ENCODE measurements around the gene TMEM253. TPM values are rescaled to one million over a fixed set of nuclear protein-coding genes. Genes with fewer than 3 reads are reported as not detected.
A peak's percentile ranks its signal among the peaks of the same experiment; 100 is the strongest.

Gene TMEM253
- total and polyA plus RNA-seq, 10 donors, result 0.11 to 1.5 (median 0.29) TPM; not detected in 5

DNA sequence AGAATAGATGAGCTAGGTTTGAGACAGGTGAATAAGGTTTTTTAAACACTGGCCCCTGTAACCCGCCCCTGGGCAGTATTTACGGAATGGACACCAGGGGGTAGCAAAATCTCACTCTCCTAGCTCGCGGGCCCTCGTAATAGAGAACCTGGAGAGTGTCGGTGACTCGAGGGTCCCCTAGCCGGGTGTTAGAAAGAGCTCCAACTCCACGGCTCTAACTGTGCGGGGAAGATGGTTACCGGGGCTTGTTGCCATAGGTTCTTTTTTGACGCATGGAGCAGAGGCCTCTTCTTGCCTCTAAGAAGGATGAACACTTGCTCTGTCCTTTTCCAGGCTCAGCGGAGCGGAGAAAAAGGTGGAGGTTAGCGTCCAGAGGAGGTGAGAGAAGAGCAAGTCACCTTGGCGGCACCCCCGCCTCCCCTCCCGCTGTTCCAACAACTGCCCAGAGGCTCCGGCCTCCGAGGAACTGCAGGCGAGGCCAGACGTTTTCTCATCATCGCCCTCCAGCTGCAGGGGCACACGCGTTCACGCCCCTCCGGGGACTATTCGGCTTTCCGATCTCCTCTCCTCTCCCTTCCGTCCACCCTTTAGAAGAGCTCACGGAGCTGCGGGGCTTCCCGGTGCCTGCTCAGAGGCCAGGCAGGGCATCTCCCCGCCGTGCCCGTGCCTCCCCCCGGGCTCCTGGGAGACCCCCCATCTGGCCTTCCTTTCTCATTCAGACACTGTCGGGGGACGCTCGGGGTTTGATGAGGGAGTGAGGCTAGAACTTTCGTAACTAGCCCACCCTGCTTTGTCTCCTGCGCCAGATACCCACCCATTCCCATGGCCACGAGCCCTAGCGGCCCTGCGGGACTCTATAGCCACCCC is 32.1 kb upstream of the TMEM253 start:
- H3K36me3 ChIP-seq, result peaks cover 0 to 12% (median 0%) of the 10 kb centered on the region in 6 donors

DNA sequence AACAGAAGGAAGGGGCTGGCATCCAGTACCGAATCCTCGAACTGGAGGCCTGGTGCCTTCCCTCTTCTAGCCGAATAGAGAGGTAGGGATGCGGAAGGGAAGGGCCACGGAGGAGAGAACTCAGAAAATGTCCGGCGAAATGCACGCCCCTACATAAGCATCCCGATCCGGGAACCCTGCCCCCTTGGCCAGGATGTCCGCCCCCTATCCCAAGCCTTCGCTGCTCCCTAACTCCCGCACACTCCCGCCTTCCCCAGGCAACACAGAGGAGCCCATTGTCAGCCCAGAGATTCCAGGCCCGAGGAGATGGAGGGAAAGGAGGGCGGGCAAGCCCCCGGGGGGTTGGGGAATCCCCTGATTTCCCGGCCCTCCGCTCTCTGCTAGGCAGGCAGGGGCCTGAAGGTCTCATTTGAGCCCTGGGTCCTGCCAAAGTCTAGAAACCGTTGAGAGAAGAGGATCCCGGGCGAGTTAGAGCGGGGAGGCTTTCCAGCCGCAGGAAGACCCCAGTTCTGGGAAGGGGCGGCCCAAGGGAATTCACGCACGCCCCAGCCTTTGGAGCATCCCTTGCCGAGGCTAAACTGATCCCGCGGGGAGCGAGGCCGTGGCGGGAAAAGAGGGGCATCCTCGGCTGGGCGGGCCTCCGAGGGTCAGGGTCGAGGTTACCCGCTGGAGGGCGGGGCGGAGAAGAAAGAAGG is 31.3 kb upstream of the TMEM253 start:
- Histone ChIP-seq H3K27ac (peak overlapping the region; percentile 74 to 94 (median 90)), H3K27me3 (replicated peaks in 1 of 7) (peaks cover 0 to 66% (median 17%) of the 10 kb centered on the region in 7 donors), H3K9me3 (no peaks in the 10 kb centered on the region), H3K4me3 (peak overlapping the region; percentile 47 to 84 (median 66)), H3K4me1 (peaks cover 31 to 63% (median 52%) of the 10 kb centered on the region in 6 donors), H3K36me3 (peaks cover 0 to 19% (median 1%) of the 10 kb centered on the region in 6 donors)
- DNase-seq, result no peak
- intact Hi-C loops (cut with DNase I; ENCODE audit: low total_unique reads), result no loop called here
- TF ChIP-seq POLR2A (IDR thresholded peaks at IDR 0.05), result no peak
- TF ChIP-seq POLR2AphosphoS5 (IDR thresholded peaks at IDR 0.05), result peak in 2 of 3 donors; percentile 58 to 71
- TF ChIP-seq, protein P1, sequence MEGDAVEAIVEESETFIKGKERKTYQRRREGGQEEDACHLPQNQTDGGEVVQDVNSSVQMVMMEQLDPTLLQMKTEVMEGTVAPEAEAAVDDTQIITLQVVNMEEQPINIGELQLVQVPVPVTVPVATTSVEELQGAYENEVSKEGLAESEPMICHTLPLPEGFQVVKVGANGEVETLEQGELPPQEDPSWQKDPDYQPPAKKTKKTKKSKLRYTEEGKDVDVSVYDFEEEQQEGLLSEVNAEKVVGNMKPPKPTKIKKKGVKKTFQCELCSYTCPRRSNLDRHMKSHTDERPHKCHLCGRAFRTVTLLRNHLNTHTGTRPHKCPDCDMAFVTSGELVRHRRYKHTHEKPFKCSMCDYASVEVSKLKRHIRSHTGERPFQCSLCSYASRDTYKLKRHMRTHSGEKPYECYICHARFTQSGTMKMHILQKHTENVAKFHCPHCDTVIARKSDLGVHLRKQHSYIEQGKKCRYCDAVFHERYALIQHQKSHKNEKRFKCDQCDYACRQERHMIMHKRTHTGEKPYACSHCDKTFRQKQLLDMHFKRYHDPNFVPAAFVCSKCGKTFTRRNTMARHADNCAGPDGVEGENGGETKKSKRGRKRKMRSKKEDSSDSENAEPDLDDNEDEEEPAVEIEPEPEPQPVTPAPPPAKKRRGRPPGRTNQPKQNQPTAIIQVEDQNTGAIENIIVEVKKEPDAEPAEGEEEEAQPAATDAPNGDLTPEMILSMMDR (IDR thresholded peaks at IDR 0.05 in 8 of 11, conservative IDR thresholded peaks at IDR 0.05 in 3 of 11), result no peak
- 2 to 5% (median 4%) methylated on average over 36 to 40 of the region's 40 CpGs for WGBS, 5 donors

More for the DNA sequence above, 32.1 kb upstream of the TMEM253 start:
- intact Hi-C loops (cut with DNase I; ENCODE audit: low total_unique reads), result no loop called here
- Histone ChIP-seq H3K4me3 (peak overlapping the region; percentile 47 to 84 (median 66)), H3K4me1 (peaks cover 31 to 56% (median 49%) of the 10 kb centered on the region in 6 donors), H3K27me3 (replicated peaks in 1 of 7) (peaks cover 0 to 69% (median 17%) of the 10 kb centered on the region in 7 donors), H3K9me3 (no peaks in the 10 kb centered on the region), H3K27ac (peak overlapping the region; percentile 74 to 94 (median 90))
- DNase-seq, result peak; percentile 86
- 2 to 5% (median 3%) methylated on average over 41 to 45 of the region's 45 CpGs for WGBS, 5 donors
- TF ChIP-seq POLR2AphosphoS5 (IDR thresholded peaks at IDR 0.05) (peak in 2 of 3 donors; percentile 13 to 15), POLR2A (IDR thresholded peaks at IDR 0.05) (no peak)
- TF ChIP-seq, protein P1 (IDR thresholded peaks at IDR 0.05 in 8 of 11, conservative IDR thresholded peaks at IDR 0.05 in 3 of 11), result peak; percentile 49 to 82 (median 70)

DNA sequence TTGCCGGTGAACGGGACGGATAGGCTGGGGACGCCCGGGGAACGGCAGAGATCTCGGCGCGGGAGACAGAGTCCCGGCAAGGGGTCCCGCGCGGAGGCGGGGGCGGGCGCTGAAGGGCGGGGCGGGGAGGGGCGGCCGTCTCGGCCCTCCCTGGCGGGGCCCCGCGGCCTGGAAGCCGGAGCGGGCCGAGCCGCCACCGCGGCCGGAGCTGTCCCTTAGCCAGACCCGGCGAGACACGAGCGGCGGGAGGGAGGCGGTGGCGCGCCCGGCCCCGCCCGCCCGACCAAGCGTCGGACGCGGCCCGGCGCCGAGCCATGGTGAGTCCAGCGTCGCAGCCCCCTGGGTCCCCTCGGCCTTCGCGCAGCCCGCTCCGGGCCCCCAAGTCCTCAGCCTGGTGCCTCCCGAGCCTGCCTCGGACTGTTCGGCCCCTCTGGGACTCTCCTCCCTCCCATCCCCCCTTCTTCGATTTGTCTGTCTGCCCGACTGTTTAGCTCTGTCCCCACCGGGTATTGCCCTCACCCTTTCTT is 30.7 kb upstream of the TMEM253 start, which contains the start of gene ARHGEF40:
TSS of gene ARHGEF40 (plus strand) at position 222 of the 527 bp plus-strand sequence. CDS start at position 315, 93 bp downstream.
- DNase-seq, result peak; percentile 88
- 0 to 3% (median 0%) methylated on average over 14 to 63 of the region's 63 CpGs for WGBS, 5 donors
- intact Hi-C loops (cut with DNase I; ENCODE audit: low total_unique reads), result no loop called here
- H3K27ac ChIP-seq, result peak within 1 kb of the TSS; percentile 74 to 94 (median 90)
- H3K36me3 ChIP-seq, result peaks cover 0 to 26% (median 5%) of the 10 kb centered on the region in 6 donors
- H3K4me1 ChIP-seq, result peaks cover 31 to 69% (median 55%) of the 10 kb centered on the region in 6 donors
- peak within 1 kb of the TSS; percentile 47 to 84 (median 66) for H3K4me3 ChIP-seq
- H3K9me3 ChIP-seq, result no peaks in the 10 kb centered on the region
- H3K27me3 ChIP-seq (replicated peaks in 1 of 7), result peaks cover 0 to 61% (median 17%) of the 10 kb centered on the region in 7 donors
- TF ChIP-seq POLR2A (IDR thresholded peaks at IDR 0.05) (no peak), POLR2AphosphoS5 (IDR thresholded peaks at IDR 0.05) (peak in 1 of 3 donors; percentile 63)
- TF ChIP-seq, protein P1 (IDR thresholded peaks at IDR 0.05 in 8 of 11, conservative IDR thresholded peaks at IDR 0.05 in 3 of 11), result no peak

Data from spleen (tissue), 11 donors.